Glomerular visceral epithelial cell (primary cell): ENCODE data around the gene SPATA32.
"Not testable (repeated sequence)": the region's sequence is repeated elsewhere in the genome, so short reads cannot be mapped to it uniquely, and the experiment has no call there.

Experiments
- DNase-seq: peaks from one replicate; pipeline ENCODE4 v3.0.0-alpha.2; 2016; ENCODE audit errors: extremely low spot score

SPATA32 gene

GRCh38 chr17:45261577-45262515 is at the start of gene SPATA32:
Gene SPATA32 (minus strand): TSS chr17:45262094. CDS start chr17:45262016, 78 bp downstream.
- no peak for DNase-seq

GRCh38 chr17:45311401-45311759 is 49.5 kb upstream of the SPATA32 start:
- no peak for DNase-seq

- DNase-seq = no peak
These were observed 48.8 kb upstream of the SPATA32 start for GRCh38 chr17:45310380-45311324.

GRCh38 chr17:45309400-45309799 is 47.5 kb upstream of the SPATA32 start:
- DNase-seq = no peak

GRCh38 chr17:45308840-45309239 is 46.9 kb upstream of the SPATA32 start:
- DNase-seq = no peak

GRCh38 chr17:45308016-45308365 is 46.1 kb upstream of the SPATA32 start:
- DNase-seq = no peak

- DNase-seq = peak; percentile 78
These were observed 45.6 kb upstream of the SPATA32 start for GRCh38 chr17:45307290-45308015.

GRCh38 chr17:45306623-45307022 is 44.7 kb upstream of the SPATA32 start:
- no peak for DNase-seq

GRCh38 chr17:45306094-45306493 is 44.2 kb upstream of the SPATA32 start:
- no peak for DNase-seq

- DNase-seq = peak; percentile 73
These were observed 43.7 kb upstream of the SPATA32 start for GRCh38 chr17:45305530-45306087.

- DNase-seq = peak; percentile 60
These were observed 40.8 kb upstream of the SPATA32 start for GRCh38 chr17:45302649-45303173.

- not testable (repeated sequence) for DNase-seq
These were observed 40.3 kb upstream of the SPATA32 start for GRCh38 chr17:45302220-45302619.

GRCh38 chr17:45301674-45302073 is 39.8 kb upstream of the SPATA32 start:
- no peak for DNase-seq

- no peak for DNase-seq
These were observed 38.3 kb upstream of the SPATA32 start for GRCh38 chr17:45300060-45300751.

GRCh38 chr17:45299361-45299760 is 37.5 kb upstream of the SPATA32 start:
- no peak for DNase-seq

- peak; percentile 40 for DNase-seq
These were observed 36.8 kb upstream of the SPATA32 start for GRCh38 chr17:45298546-45299285.

- DNase-seq = no peak
These were observed 34.9 kb upstream of the SPATA32 start for GRCh38 chr17:45296833-45297124.

GRCh38 chr17:45296003-45296832 is 34.3 kb upstream of the SPATA32 start:
- no peak for DNase-seq

GRCh38 chr17:45294506-45294905 is 32.6 kb upstream of the SPATA32 start:
- DNase-seq = peak; percentile 52
